ENCODE measurements around the gene CDCP2.
"Not testable (repeated sequence)": the region's sequence is repeated elsewhere in the genome, so short reads cannot be mapped to it uniquely, and the experiment has no call there.

Gene CDCP2

GRCh38 chr1:54167422-54168139 lies 14.8 kb upstream of the CDCP2 start:
- no peak for DNase-seq

- not testable (repeated sequence) for DNase-seq
Measured at GRCh38 chr1:54166357-54166756, 13.6 kb upstream of the CDCP2 start.

GRCh38 chr1:54165146-54165545 lies 12.3 kb upstream of the CDCP2 start:
- DNase-seq: no peak

GRCh38 chr1:54163573-54163972 lies 10.8 kb upstream of the CDCP2 start:
- no peak for DNase-seq

- no peak for DNase-seq
Measured at GRCh38 chr1:54163051-54163450, 10.3 kb upstream of the CDCP2 start.

GRCh38 chr1:54161495-54162168 lies 8.8 kb upstream of the CDCP2 start:
- DNase-seq: no peak

- no peak for DNase-seq
Measured at GRCh38 chr1:54160351-54160750, 7.6 kb upstream of the CDCP2 start.

- no peak for DNase-seq
Measured at GRCh38 chr1:54159733-54160316, 7.0 kb upstream of the CDCP2 start.

- no peak for DNase-seq
Measured at GRCh38 chr1:54158071-54158470, 5.3 kb upstream of the CDCP2 start.

GRCh38 chr1:54157401-54157800 lies 4.6 kb upstream of the CDCP2 start:
- no peak for DNase-seq

- DNase-seq: no peak
Measured at GRCh38 chr1:54156986-54157385, 4.2 kb upstream of the CDCP2 start.

GRCh38 chr1:54156201-54156600 lies 3.4 kb upstream of the CDCP2 start:
- no peak for DNase-seq

- no peak for DNase-seq
Measured at GRCh38 chr1:54153535-54154439, 987 bp upstream of the CDCP2 start.

- no peak for DNase-seq
Measured at GRCh38 chr1:54151013-54151412, 1.8 kb downstream of the CDCP2 start.

- no peak for DNase-seq
Measured at GRCh38 chr1:54149734-54150133, 3.1 kb downstream of the CDCP2 start.

- DNase-seq: no peak
Measured at GRCh38 chr1:54144366-54144765, 8.4 kb downstream of the CDCP2 start.

GRCh38 chr1:54142146-54142900 lies 10.5 kb downstream of the CDCP2 start:
- no peak for DNase-seq

GRCh38 chr1:54139711-54140110 lies 13.1 kb downstream of the CDCP2 start:
- DNase-seq: no peak

- no peak for DNase-seq
Measured at GRCh38 chr1:54138994-54139393, 13.8 kb downstream of the CDCP2 start.

- no peak for DNase-seq
Measured at GRCh38 chr1:54137534-54138061, 15.2 kb downstream of the CDCP2 start.

GRCh38 chr1:54136963-54137533 lies 15.8 kb downstream of the CDCP2 start:
- no peak for DNase-seq
